CD4-positive, alpha-beta T cell (primary cell): Measurements from ENCODE around the gene FILIP1L. TPM values are rescaled to one million over a fixed set of nuclear protein-coding genes. Genes with fewer than 3 reads are reported as not detected.
A peak's percentile ranks its signal among the peaks of the same experiment; 100 is the strongest.

ENCODE experiments used
- ATAC-seq: fragments of 200-7000 bp; cut with Tn5 transposase; one replicate; pipeline ENCODE4 v1.10.0; 2022; ENCODE audit warnings: mild to moderate bottlenecking; ENCODE audit not compliant: poor library complexity
- CTCF ChIA-PET: fragments of 350-600 bp; sonication (Branson Sonifier 250); formaldehyde crosslinking; loops from one replicate; lab custom pipeline; 2021; ENCODE audit warnings: antibody characterized with exemption, inconsistent platforms; lab: Charles Lee
- POLR2A ChIA-PET: fragments of 350-600 bp; sonication (Branson Sonifier 250); formaldehyde crosslinking; loops from one replicate; lab custom pipeline; 2021; ENCODE audit warnings: antibody characterized with exemption, inconsistent platforms; lab: Charles Lee
- DNase-seq, 14 experiments: peaks; one replicate each; pipeline ENCODE4 v3.0.0-alpha.2; 2013 to 2020; ENCODE audit warnings: mixed read lengths in 2 of 14
- H3K27ac ChIP-seq, 2 donors: one replicate each; pipeline versions ENCODE4 v1.5.1 to v1.7.0; 2013; ENCODE audit warnings: low read length in 2 of 2, low read depth in 1 of 2, mild to moderate bottlenecking in 1 of 2
- H3K27me3 ChIP-seq, 2 experiments: 1 replicate in 1 of 2; 2 replicates in 1 of 2; pipeline versions ENCODE4 v1.6.1 to v1.7.0; 2013; ENCODE audit warnings: low read length in 2 of 2, control low read depth in 1 of 2, mild to moderate bottlenecking in 1 of 2, moderate library complexity in 1 of 2; ENCODE audit not compliant: insufficient read depth in 2 of 2, control insufficient read depth in 1 of 2
- H3K36me3 ChIP-seq: one replicate; pipeline ENCODE4 v1.6.1; 2013; ENCODE audit warnings: low read length, control low read depth; ENCODE audit not compliant: insufficient read depth
- H3K4me1 ChIP-seq: one replicate; pipeline ENCODE4 v1.6.1; 2013; ENCODE audit warnings: low read length, control low read depth; ENCODE audit not compliant: insufficient read depth
- H3K4me3 ChIP-seq: one replicate; pipeline ENCODE4 v1.5.1; 2013; ENCODE audit warnings: mild to moderate bottlenecking, low read length, moderate library complexity
- H3K9me3 ChIP-seq, 2 experiments: 1 replicate in 1 of 2; 2 replicates in 1 of 2; pipeline versions ENCODE4 v1.6.1 to v1.7.0; 2013; ENCODE audit warnings: low read length in 2 of 2, mild to moderate bottlenecking in 2 of 2, control low read depth in 1 of 2, moderate library complexity in 1 of 2; ENCODE audit not compliant: control insufficient read depth in 1 of 2, insufficient read depth in 1 of 2
- H3K27ac Mint-ChIP-seq: one replicate; pipeline ENCODE4 v1.8.0; 2020; ENCODE audit warnings: mixed read lengths
- H3K27me3 Mint-ChIP-seq: one replicate; pipeline ENCODE4 v1.8.0; 2021; ENCODE audit warnings: mixed read lengths
- H3K36me3 Mint-ChIP-seq: one replicate; pipeline ENCODE4 v1.8.0; 2021; ENCODE audit warnings: low read depth, mixed read lengths
- H3K4me1 Mint-ChIP-seq: one replicate; pipeline ENCODE4 v1.8.0; 2021; ENCODE audit warnings: low read depth, mixed read lengths
- H3K4me3 Mint-ChIP-seq: one replicate; pipeline ENCODE4 v1.8.0; 2020; ENCODE audit warnings: mild to moderate bottlenecking, mixed read lengths
- H3K9me3 Mint-ChIP-seq: one replicate; pipeline ENCODE4 v1.8.0; 2020; ENCODE audit warnings: mixed read lengths
- CTCF ChIP-seq: fragments of 200-600 bp; IDR thresholded peaks from one replicate; pipeline ENCODE4 v1.8.0; 2022; ENCODE audit warnings: antibody characterized with exemption, mild to moderate bottlenecking
- intact Hi-C, 2 experiments: fragments of 100-400 bp; cut with DNase I in 1 of 2; cut with micrococcal nuclease in 1 of 2; formaldehyde crosslinking; loops; one replicate each; pipeline versions ENCODE4 v1.15.1 to v1.9.0; 2023 to 2025; cut with DNase I, micrococcal nuclease
- total RNA-seq, 174 experiments: library from RNA in 2 of 174; stranded (reverse) in 2 of 174; gene quantifications; one replicate each; pipeline ENCODE4 v1.2.3 and lab custom pipeline; 2021 to 2026

Gene FILIP1L
- total RNA-seq, 2 experiments from 2014 or later: 0.08 to 0.28 TPM

GRCh38 chr3:99891610-99892285 is 222.6 kb downstream of the FILIP1L start:
- TF ChIP-seq CTCF: no peak
- no peaks in the 10 kb centered on the region for H3K9me3 Mint-ChIP-seq
- no peaks in the 10 kb centered on the region for H3K27me3 ChIP-seq
- H3K9me3 ChIP-seq: no peaks in the 10 kb centered on the region
- H3K27me3 Mint-ChIP-seq: no peaks in the 10 kb centered on the region
- H3K4me1 Mint-ChIP-seq: peaks cover 15% of the 10 kb centered on the region
- ChIA-PET CTCF (interaction anchor here (0.5 to 0.9 kb wide), 2 partner anchors 14 to 1838 kb away, joined by 3 read pairs; no protein-coding TSS in a partner anchor), POLR2A (no interaction called here)
- ATAC-seq (no peak), DNase-seq (no peak)
- H3K36me3 ChIP-seq: no peaks in the 10 kb centered on the region
- H3K27ac ChIP-seq: no peak overlapping the region
- H3K4me1 ChIP-seq: no peaks in the 10 kb centered on the region
- no peak overlapping the region for H3K4me3 ChIP-seq
- intact Hi-C loops: no loop called here
- no peak overlapping the region for H3K4me3 Mint-ChIP-seq
- H3K36me3 Mint-ChIP-seq: peaks cover 9% of the 10 kb centered on the region
- no peak overlapping the region for H3K27ac Mint-ChIP-seq

GRCh38 chr3:99885851-99886250 is 228.4 kb downstream of the FILIP1L start:
- Histone ChIP-seq H3K27me3 (no peaks in the 10 kb centered on the region), H3K27ac (no peak overlapping the region), H3K4me3 (no peak overlapping the region), H3K4me1 (peaks cover 3% of the 10 kb centered on the region), H3K36me3 (no peaks in the 10 kb centered on the region), H3K9me3 (no peaks in the 10 kb centered on the region)
- H3K36me3 Mint-ChIP-seq: no peaks in the 10 kb centered on the region
- no peaks in the 10 kb centered on the region for H3K9me3 Mint-ChIP-seq
- POLR2A ChIA-PET: no interaction called here
- no peak for ATAC-seq
- H3K27me3 Mint-ChIP-seq: no peaks in the 10 kb centered on the region
- H3K4me1 Mint-ChIP-seq: peaks cover 25% of the 10 kb centered on the region
- H3K4me3 Mint-ChIP-seq: peak overlapping the region; percentile 16
- CTCF ChIA-PET: no interaction called here
- no peak for DNase-seq
- intact Hi-C loops: no loop called here
- no peak overlapping the region for H3K27ac Mint-ChIP-seq
- TF ChIP-seq CTCF: no peak

- H3K9me3 Mint-ChIP-seq: no peaks in the 10 kb centered on the region
- no peak overlapping the region for H3K4me3 ChIP-seq
- no peaks in the 10 kb centered on the region for H3K9me3 ChIP-seq
- DNase-seq (no peak), ATAC-seq (no peak)
- no peaks in the 10 kb centered on the region for H3K27me3 Mint-ChIP-seq
- H3K36me3 Mint-ChIP-seq: no peaks in the 10 kb centered on the region
- ChIA-PET CTCF (no interaction called here), POLR2A (no interaction called here)
- H3K4me1 Mint-ChIP-seq: peaks cover 25% of the 10 kb centered on the region
- H3K27ac ChIP-seq: no peak overlapping the region
- TF ChIP-seq CTCF: no peak
- intact Hi-C loops: no loop called here
- H3K36me3 ChIP-seq: no peaks in the 10 kb centered on the region
- H3K4me1 ChIP-seq: peaks cover 3% of the 10 kb centered on the region
- no peak overlapping the region for H3K4me3 Mint-ChIP-seq
- no peak overlapping the region for H3K27ac Mint-ChIP-seq
- H3K27me3 ChIP-seq: no peaks in the 10 kb centered on the region
Measured at GRCh38 chr3:99885085-99885484, 229.2 kb downstream of the FILIP1L start.
